K562 (cell line): Measurements from ENCODE around the gene ANO9. TPM values are rescaled to one million over a fixed set of nuclear protein-coding genes. Genes with fewer than 3 reads are reported as not detected.

Source experiments
- ATAC-seq: fragments of 200-7000 bp; cut with Tn5 transposase; 3 replicates; pipeline ENCODE4 v1.9.1; 2020; ENCODE audit warnings: moderate library complexity
- BruUV-seq: library from RNA; stranded (reverse); fragments of 400-500 nt; replicated peaks from 2 replicates; lab custom pipeline; 2021; lab: Mats Ljungman, UMichigan
- CTCF ChIA-PET: fragments of 300-600 bp; formaldehyde crosslinking; extraction: SDS; loops from one replicate; lab custom pipeline; 2021; ENCODE audit warnings: low intra/inter-chr PET ratio; lab: Yijun Ruan, JAX
- POLR2A ChIA-PET: fragments of 300-600, 350-650 bp; sonication (Branson Sonifier 250); formaldehyde crosslinking; extraction: SDS; loops from one replicate; lab custom pipeline; 2021; ENCODE audit warnings: antibody characterized with exemption, inconsistent platforms; lab: Yijun Ruan, JAX
- DNase-seq, 4 experiments: peaks; one replicate each; pipeline versions ENCODE4 v3.0.0 to v3.0.0-alpha.2; 2011 to 2018; ENCODE audit warnings: low spot score in 3 of 4, mixed read lengths in 3 of 4; ENCODE audit errors: extremely low read depth in 1 of 4
- FAIRE-seq: peaks from 2 replicates; lab custom pipeline; 2011; peaks lifted over from hg19 to GRCh38; lab: Jason Lieb, UNC
- H2AFZ ChIP-seq: 2 replicates; pipeline ENCODE4 v1.6.0; 2011; ENCODE audit warnings: low read depth, low read length, control low read depth, inconsistent platforms
- H3K27ac ChIP-seq: fragments of 200-600 bp; 3 replicates; pipeline ENCODE4 v1.8.0; 2011; ENCODE audit warnings: low read depth, mild to moderate bottlenecking, control low read depth, inconsistent platforms, low read length, moderate library complexity, mixed read lengths; ENCODE audit errors: extremely low read depth
- H3K27me3 ChIP-seq, 2 experiments: fragments of 300-600 bp in 1 of 2; 2 replicates in 1 of 2; 3 replicates in 1 of 2; pipeline versions ENCODE4 v1.6.0 to v1.8.0; 2011; ENCODE audit warnings: inconsistent platforms in 2 of 2, low read length in 2 of 2, mild to moderate bottlenecking in 1 of 2, mixed read lengths in 1 of 2, moderate library complexity in 1 of 2; ENCODE audit not compliant: control insufficient read depth in 2 of 2, insufficient read depth in 2 of 2
- H3K36me3 ChIP-seq: fragments of 300-600 bp; 3 replicates; pipeline ENCODE4 v1.8.0; 2011; ENCODE audit warnings: mild to moderate bottlenecking, low read length, inconsistent platforms; ENCODE audit not compliant: control insufficient read depth, insufficient read depth
- H3K4me1 ChIP-seq, 2 experiments: fragments of 200-600 bp in 1 of 2; replicated peaks in 1 of 2; 2 replicates in 1 of 2; 3 replicates in 1 of 2; pipeline versions ENCODE4 v1.5.1 to v1.8.0; 2011; ENCODE audit warnings: inconsistent platforms in 2 of 2, low read length in 2 of 2, mild to moderate bottlenecking in 1 of 2, mixed read lengths in 1 of 2, moderate library complexity in 1 of 2; ENCODE audit not compliant: control insufficient read depth in 2 of 2, insufficient read depth in 2 of 2
- H3K4me2 ChIP-seq: 2 replicates; pipeline ENCODE4 v1.6.1; 2011; ENCODE audit warnings: low read length, control low read depth, inconsistent platforms, mixed read lengths; ENCODE audit not compliant: insufficient read depth
- H3K4me3 ChIP-seq: fragments of 200-600 bp; sonication (generic), shearing (Covaris generic); 2 replicates; pipeline ENCODE4 v1.5.1; 2016; ENCODE audit warnings: control low read depth, inconsistent platforms
- H3K79me2 ChIP-seq: fragments of 200-600 bp; 3 replicates; pipeline ENCODE4 v1.8.0; 2011; ENCODE audit warnings: low read length, inconsistent platforms; ENCODE audit not compliant: control insufficient read depth, insufficient read depth
- H3K9ac ChIP-seq, 2 experiments: 2 replicates each; pipeline versions ENCODE4 v1.6.0 to v1.6.1; 2011; ENCODE audit warnings: low read depth in 2 of 2, low read length in 2 of 2, control low read depth in 1 of 2, inconsistent platforms in 1 of 2, mild to moderate bottlenecking in 1 of 2, mixed read lengths in 1 of 2; ENCODE audit not compliant: insufficient read depth in 1 of 2
- H3K9me1 ChIP-seq: one replicate; pipeline ENCODE4 v1.6.0; 2011; ENCODE audit warnings: inconsistent platforms, mild to moderate bottlenecking, low read length, moderate library complexity; ENCODE audit not compliant: control insufficient read depth, insufficient read depth
- H3K9me3 ChIP-seq: replicated peaks from 2 replicates; pipeline ENCODE4 v1.5.1; 2011; ENCODE audit warnings: low read depth, low read length, inconsistent platforms; ENCODE audit not compliant: control insufficient read depth, insufficient read depth
- H4K20me1 ChIP-seq: replicated peaks from 2 replicates; pipeline ENCODE4 v1.6.1; 2011; ENCODE audit warnings: low read length, inconsistent platforms, mixed read lengths; ENCODE audit not compliant: control insufficient read depth, insufficient read depth
- ARID1B ChIP-seq: fragments of 450-650 bp; IDR thresholded peaks from 2 replicates; pipeline ENCODE4 v1.6.1; 2016; ENCODE audit warnings: antibody characterized with exemption, mild to moderate bottlenecking, inconsistent platforms
- FOXK1 ChIP-seq: sonication (generic); formaldehyde crosslinking; IDR thresholded peaks from 2 replicates; pipeline ENCODE4 v1.8.0; 2022; ENCODE audit warnings: missing genetic modification reagents, mild to moderate bottlenecking, borderline replicate concordance
- KAT2B ChIP-seq: IDR thresholded peaks from one replicate; pipeline ENCODE4 v1.6.1; 2012; ENCODE audit warnings: low read depth, mild to moderate bottlenecking, control low read depth, inconsistent platforms, low read length, moderate library complexity
- NFXL1 ChIP-seq: fragments of 450-650 bp; formaldehyde crosslinking; IDR thresholded peaks from 2 replicates; pipeline ENCODE4 v1.4.0; 2021; ENCODE audit warnings: mild to moderate bottlenecking
- POLR2A ChIP-seq: fragments of 450-650 bp; conservative IDR thresholded peaks from 2 replicates; pipeline ENCODE4 v1.6.1; 2016
- TCF3 ChIP-seq: sonication (generic); formaldehyde crosslinking; IDR thresholded peaks from 2 replicates; pipeline ENCODE4 v1.4.0; 2020; ENCODE audit warnings: mild to moderate bottlenecking, missing genetic modification reagents
- YBX1 ChIP-seq: fragments of 450-650 bp; IDR thresholded peaks from 2 replicates; pipeline ENCODE4 v1.7.1; 2016; ENCODE audit warnings: mild to moderate bottlenecking
- ZFP36 ChIP-seq: fragments of 150-350 bp; IDR thresholded peaks from 2 replicates; pipeline ENCODE4 v1.6.1; 2018; ENCODE audit warnings: low read length, low read depth; ENCODE audit not compliant: partially characterized antibody
- WGBS: fragments of 100-300 bp; shearing (Covaris generic); methylation state at CpG from one replicate; pipeline ENCODE4 v1.1.6; 2016; ENCODE audit warnings: low coverage, mixed read lengths; ENCODE audit not compliant: insufficient coverage; ENCODE audit errors: missing lambda C conversion rate; 5-methylcytosine and 5-hydroxymethylcytosine counted together
- in situ Hi-C: fragments of 300-500 bp; cut with MboI; formaldehyde crosslinking; loops from 4 replicates; pipeline ENCODE4 v1.15.0; 2018; ENCODE audit warnings: inconsistent platforms, mixed read lengths
- intact Hi-C: fragments of 100-400 bp; cut with micrococcal nuclease; formaldehyde crosslinking; loops from 2 replicates; pipeline ENCODE4 v1.14.2; 2022
- polyA plus RNA-seq, 8 experiments: library from polyadenylated mRNA; depleted of rRNA in 4 of 8; stranded (reverse) in 5 of 8; unstranded in 3 of 8; fragments of >200 nt; fragmentation: Nextera tagmentation in 2 of 8; fragmentation: Illumina TruSeq in 1 of 8; extraction: Ambion mirVana in 2 of 8; extraction: Trizol in 1 of 8; gene quantifications; 2 replicates each; pipeline versions ENCODE4 v1.2.1 to v1.2.3, GENCODE V29; 2011 to 2014; ENCODE audit warnings: inconsistent platforms in 1 of 8, missing spikeins in 1 of 8
- total RNA-seq, 7 experiments: library from RNA; depleted of rRNA in 6 of 7; stranded (reverse); fragments of >200 nt in 6 of 7; fragmentation: Illumina TruSeq in 2 of 7; extraction: Trizol in 2 of 7; gene quantifications; 2 replicates each; pipeline versions ENCODE4 v1.2.1 to v1.2.3, GENCODE V29; 2011 to 2021; ENCODE audit warnings: low replicate concordance in 1 of 7
- TF ChIP-seq, protein P1 (sequence below): fragments of 250-450 bp; sonication (Bioruptor Pico); IDR thresholded peaks from 2 replicates; pipeline ENCODE4 v1.6.1; 2021; ENCODE audit warnings: mild to moderate bottlenecking
- TF ChIP-seq, protein P2 (sequence below): fragments of 450-650 bp; IDR thresholded peaks from 2 replicates; pipeline ENCODE4 v1.6.1; 2016; ENCODE audit warnings: mild to moderate bottlenecking, moderate library complexity

The ANO9 gene
- total and polyA plus RNA-seq, 9 of the 15 experiments (the other 6 are each of a cell fraction or from before 2014, with no cell fraction given): 0.20 to 14.5 (median 4.5) TPM

- Histone ChIP-seq H2AFZ (peak overlapping the region; percentile 93), H3K9me3 (no peaks in the 10 kb centered on the region), H4K20me1 (no peaks in the 10 kb centered on the region), H3K27me3 (no peaks in the 10 kb centered on the region), H3K4me2 (peak overlapping the region; percentile 82), H3K4me1 (peaks cover 33 to 79% of the 10 kb centered on the region in 2 experiments; a peak in 4 of 5 replicates), H3K9me1 (no peaks in the 10 kb centered on the region), H3K4me3 (peak overlapping the region; percentile 76), H3K79me2 (peaks cover 48% of the 10 kb centered on the region), H3K27ac (peak overlapping the region; percentile 93), H3K9ac (peak overlapping the region; percentile 75 to 93), H3K36me3 (peaks cover 20% of the 10 kb centered on the region; the same call in 2 of the 3 replicates)
- TSS peak; percentile 23 for BruUV-seq
- in situ Hi-C loops (no loop called here), intact Hi-C loops (loop anchor here (2.0 to 5.0 kb wide), 3 partner anchors 41 to 59 kb away; partner anchors contain the start of genes PKP3 and RNH1)
- CTCF ChIA-PET: interaction anchor here (0.6 kb wide), 1 partner anchor 143 kb away, joined by 6 read pairs; no protein-coding TSS in a partner anchor
- DNase-seq (peak; percentile 95 to 96 (median 95)), ATAC-seq (peak; percentile 78), FAIRE-seq (peak; percentile 77)
- WGBS: 3% methylated on average over 50 of the region's 55 CpGs
- POLR2A ChIA-PET: interaction anchor here (0.5 to 1.9 kb wide), 15 partner anchors 10 to 248 kb away, joined by 3 to 6 read pairs (median 3); partner anchors contain the start of gene RNH1
- TF ChIP-seq ZFP36 (no peak), POLR2A (peak; percentile 84), TCF3 (0 out of 2 replicates have a peak, but pooled peaks have one; percentile 13), KAT2B (no peak), NFXL1 (CRISPR knock-in tag) (no peak), ARID1B (peak; percentile 7; the same call in 1 of the 2 replicates), FOXK1 (CRISPR knock-in tag) (0 out of 2 replicates have a peak, but pooled peaks have one; percentile 31), YBX1 (no peak)
- TF ChIP-seq, protein P1, sequence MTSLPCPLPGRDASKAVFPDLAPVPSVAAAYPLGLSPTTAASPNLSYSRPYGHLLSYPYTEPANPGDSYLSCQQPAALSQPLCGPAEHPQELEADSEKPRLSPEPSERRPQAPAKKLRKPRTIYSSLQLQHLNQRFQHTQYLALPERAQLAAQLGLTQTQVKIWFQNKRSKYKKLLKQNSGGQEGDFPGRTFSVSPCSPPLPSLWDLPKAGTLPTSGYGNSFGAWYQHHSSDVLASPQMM: no peak
- TF ChIP-seq, protein P2, sequence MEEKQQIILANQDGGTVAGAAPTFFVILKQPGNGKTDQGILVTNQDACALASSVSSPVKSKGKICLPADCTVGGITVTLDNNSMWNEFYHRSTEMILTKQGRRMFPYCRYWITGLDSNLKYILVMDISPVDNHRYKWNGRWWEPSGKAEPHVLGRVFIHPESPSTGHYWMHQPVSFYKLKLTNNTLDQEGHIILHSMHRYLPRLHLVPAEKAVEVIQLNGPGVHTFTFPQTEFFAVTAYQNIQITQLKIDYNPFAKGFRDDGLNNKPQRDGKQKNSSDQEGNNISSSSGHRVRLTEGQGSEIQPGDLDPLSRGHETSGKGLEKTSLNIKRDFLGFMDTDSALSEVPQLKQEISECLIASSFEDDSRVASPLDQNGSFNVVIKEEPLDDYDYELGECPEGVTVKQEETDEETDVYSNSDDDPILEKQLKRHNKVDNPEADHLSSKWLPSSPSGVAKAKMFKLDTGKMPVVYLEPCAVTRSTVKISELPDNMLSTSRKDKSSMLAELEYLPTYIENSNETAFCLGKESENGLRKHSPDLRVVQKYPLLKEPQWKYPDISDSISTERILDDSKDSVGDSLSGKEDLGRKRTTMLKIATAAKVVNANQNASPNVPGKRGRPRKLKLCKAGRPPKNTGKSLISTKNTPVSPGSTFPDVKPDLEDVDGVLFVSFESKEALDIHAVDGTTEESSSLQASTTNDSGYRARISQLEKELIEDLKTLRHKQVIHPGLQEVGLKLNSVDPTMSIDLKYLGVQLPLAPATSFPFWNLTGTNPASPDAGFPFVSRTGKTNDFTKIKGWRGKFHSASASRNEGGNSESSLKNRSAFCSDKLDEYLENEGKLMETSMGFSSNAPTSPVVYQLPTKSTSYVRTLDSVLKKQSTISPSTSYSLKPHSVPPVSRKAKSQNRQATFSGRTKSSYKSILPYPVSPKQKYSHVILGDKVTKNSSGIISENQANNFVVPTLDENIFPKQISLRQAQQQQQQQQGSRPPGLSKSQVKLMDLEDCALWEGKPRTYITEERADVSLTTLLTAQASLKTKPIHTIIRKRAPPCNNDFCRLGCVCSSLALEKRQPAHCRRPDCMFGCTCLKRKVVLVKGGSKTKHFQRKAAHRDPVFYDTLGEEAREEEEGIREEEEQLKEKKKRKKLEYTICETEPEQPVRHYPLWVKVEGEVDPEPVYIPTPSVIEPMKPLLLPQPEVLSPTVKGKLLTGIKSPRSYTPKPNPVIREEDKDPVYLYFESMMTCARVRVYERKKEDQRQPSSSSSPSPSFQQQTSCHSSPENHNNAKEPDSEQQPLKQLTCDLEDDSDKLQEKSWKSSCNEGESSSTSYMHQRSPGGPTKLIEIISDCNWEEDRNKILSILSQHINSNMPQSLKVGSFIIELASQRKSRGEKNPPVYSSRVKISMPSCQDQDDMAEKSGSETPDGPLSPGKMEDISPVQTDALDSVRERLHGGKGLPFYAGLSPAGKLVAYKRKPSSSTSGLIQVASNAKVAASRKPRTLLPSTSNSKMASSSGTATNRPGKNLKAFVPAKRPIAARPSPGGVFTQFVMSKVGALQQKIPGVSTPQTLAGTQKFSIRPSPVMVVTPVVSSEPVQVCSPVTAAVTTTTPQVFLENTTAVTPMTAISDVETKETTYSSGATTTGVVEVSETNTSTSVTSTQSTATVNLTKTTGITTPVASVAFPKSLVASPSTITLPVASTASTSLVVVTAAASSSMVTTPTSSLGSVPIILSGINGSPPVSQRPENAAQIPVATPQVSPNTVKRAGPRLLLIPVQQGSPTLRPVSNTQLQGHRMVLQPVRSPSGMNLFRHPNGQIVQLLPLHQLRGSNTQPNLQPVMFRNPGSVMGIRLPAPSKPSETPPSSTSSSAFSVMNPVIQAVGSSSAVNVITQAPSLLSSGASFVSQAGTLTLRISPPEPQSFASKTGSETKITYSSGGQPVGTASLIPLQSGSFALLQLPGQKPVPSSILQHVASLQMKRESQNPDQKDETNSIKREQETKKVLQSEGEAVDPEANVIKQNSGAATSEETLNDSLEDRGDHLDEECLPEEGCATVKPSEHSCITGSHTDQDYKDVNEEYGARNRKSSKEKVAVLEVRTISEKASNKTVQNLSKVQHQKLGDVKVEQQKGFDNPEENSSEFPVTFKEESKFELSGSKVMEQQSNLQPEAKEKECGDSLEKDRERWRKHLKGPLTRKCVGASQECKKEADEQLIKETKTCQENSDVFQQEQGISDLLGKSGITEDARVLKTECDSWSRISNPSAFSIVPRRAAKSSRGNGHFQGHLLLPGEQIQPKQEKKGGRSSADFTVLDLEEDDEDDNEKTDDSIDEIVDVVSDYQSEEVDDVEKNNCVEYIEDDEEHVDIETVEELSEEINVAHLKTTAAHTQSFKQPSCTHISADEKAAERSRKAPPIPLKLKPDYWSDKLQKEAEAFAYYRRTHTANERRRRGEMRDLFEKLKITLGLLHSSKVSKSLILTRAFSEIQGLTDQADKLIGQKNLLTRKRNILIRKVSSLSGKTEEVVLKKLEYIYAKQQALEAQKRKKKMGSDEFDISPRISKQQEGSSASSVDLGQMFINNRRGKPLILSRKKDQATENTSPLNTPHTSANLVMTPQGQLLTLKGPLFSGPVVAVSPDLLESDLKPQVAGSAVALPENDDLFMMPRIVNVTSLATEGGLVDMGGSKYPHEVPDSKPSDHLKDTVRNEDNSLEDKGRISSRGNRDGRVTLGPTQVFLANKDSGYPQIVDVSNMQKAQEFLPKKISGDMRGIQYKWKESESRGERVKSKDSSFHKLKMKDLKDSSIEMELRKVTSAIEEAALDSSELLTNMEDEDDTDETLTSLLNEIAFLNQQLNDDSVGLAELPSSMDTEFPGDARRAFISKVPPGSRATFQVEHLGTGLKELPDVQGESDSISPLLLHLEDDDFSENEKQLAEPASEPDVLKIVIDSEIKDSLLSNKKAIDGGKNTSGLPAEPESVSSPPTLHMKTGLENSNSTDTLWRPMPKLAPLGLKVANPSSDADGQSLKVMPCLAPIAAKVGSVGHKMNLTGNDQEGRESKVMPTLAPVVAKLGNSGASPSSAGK: peak; percentile 88
Measured at GRCh38 chr11:447923-448731, 6.3 kb upstream of the ANO9 start.
